Colonic mucosa (tissue), 4 donors: ENCODE measurements around the gene P3R3URF. TPM values are rescaled to one million over a fixed set of nuclear protein-coding genes. Genes with fewer than 3 reads are reported as not detected.

Source experiments
- DNase-seq: peaks from one replicate; pipeline ENCODE4 v3.0.0-alpha.2; 2020
- H3K27ac ChIP-seq: fragments of 200-600 bp; one replicate; pipeline ENCODE4 v1.8.0; 2021
- H3K27me3 ChIP-seq: fragments of 200-600 bp; one replicate; pipeline ENCODE4 v1.8.0; 2021
- H3K36me3 ChIP-seq: fragments of 200-600 bp; one replicate; pipeline ENCODE4 v1.8.0; 2021
- H3K4me1 ChIP-seq: fragments of 200-600 bp; one replicate; pipeline ENCODE4 v1.8.0; 2021; ENCODE audit warnings: mild to moderate bottlenecking
- H3K4me3 ChIP-seq: fragments of 200-600 bp; one replicate; pipeline ENCODE4 v1.8.0; 2021
- H3K9ac ChIP-seq, 2 donors: one replicate each; pipeline ENCODE4 v1.7.0; 2013; ENCODE audit warnings: control low read depth in 2 of 2, low read depth in 2 of 2, low read length in 2 of 2
- H3K9me3 ChIP-seq: fragments of 200-600 bp; one replicate; pipeline ENCODE4 v1.8.0; 2021
- CTCF ChIP-seq: fragments of 200-600 bp; IDR thresholded peaks from one replicate; pipeline ENCODE4 v1.8.0; 2022; ENCODE audit warnings: antibody characterized with exemption, mild to moderate bottlenecking
- intact Hi-C: fragments of 100-400 bp; cut with DNase I; formaldehyde crosslinking; loops from one replicate; pipeline ENCODE4 v1.14.1; 2022
- total RNA-seq, 2 donors: library from RNA; stranded (reverse); fragmentation: NEBNext Ultra II Directional in 1 of 2; extraction: Animal tissue kit (Norgen Biotek cat#: 25700) in 1 of 2; gene quantifications; one replicate each; pipeline ENCODE4 v1.2.1, GENCODE V29; 2021
- donor health status: healthy.
- donor health status: DM: no; HTN: no; CAD: no.
- donor health status: DM: no; HTN: no; CAD: no.

Gene P3R3URF
- total RNA-seq, 2 donors from 2014 or later = not detected

DNA sequence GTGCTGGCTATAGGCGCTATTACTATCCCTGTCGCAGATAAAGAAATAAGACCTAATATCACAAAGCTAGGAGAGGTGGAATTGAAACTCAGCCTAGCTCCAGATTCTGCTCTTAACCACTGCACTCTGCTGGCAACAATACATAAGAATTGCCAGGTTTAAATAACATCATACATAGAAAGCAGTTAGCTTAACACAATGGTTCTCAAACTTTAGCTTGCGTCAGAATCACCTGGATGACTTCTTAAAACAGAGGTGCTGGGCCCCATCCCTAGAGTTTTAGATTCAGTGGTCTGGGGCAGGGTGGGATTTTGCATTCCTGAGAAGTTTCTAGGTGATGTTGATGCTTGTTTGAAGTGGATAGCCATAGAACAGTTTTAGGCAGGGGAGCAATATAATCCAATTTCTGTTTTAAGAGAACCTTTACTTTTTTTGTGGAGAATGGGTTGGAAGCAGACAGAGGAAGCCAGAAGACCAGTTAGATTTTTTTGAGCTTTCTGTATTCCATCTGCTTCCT lies 23.0 kb upstream of the P3R3URF start:
- H3K4me3 ChIP-seq = peak overlapping the region; percentile 61
- no peak for DNase-seq
- H3K27me3 ChIP-seq = no peaks in the 10 kb centered on the region
- H3K9ac ChIP-seq = no peak overlapping the region
- intact Hi-C loops = no loop called here
- H3K4me1 ChIP-seq = peaks cover 11% of the 10 kb centered on the region
- TF ChIP-seq CTCF = no peak
- H3K9me3 ChIP-seq = no peaks in the 10 kb centered on the region
- H3K27ac ChIP-seq = no peak overlapping the region
- H3K36me3 ChIP-seq = no peaks in the 10 kb centered on the region

GRCh38 chr1:46197964-46198811 lies 21.9 kb upstream of the P3R3URF start, which contains the start of gene POMGNT1:
POMGNT1 (minus strand) TSS chr1:46198434; CDS start chr1:46197821, 613 bp downstream.
- no peak for TF ChIP-seq CTCF
- peak; percentile 74 for DNase-seq
- H3K36me3 ChIP-seq = no peaks in the 10 kb centered on the region
- intact Hi-C loops = no loop called here
- no peaks in the 10 kb centered on the region for H3K27me3 ChIP-seq
- H3K4me1 ChIP-seq = peaks cover 11% of the 10 kb centered on the region
- H3K4me3 ChIP-seq = peak within 1 kb of the TSS; percentile 61
- H3K27ac ChIP-seq = peak within 1 kb of the TSS; percentile 65
- no peaks in the 10 kb centered on the region for H3K9me3 ChIP-seq
- peak within 1 kb of the TSS; percentile 85 to 86 for H3K9ac ChIP-seq

DNA sequence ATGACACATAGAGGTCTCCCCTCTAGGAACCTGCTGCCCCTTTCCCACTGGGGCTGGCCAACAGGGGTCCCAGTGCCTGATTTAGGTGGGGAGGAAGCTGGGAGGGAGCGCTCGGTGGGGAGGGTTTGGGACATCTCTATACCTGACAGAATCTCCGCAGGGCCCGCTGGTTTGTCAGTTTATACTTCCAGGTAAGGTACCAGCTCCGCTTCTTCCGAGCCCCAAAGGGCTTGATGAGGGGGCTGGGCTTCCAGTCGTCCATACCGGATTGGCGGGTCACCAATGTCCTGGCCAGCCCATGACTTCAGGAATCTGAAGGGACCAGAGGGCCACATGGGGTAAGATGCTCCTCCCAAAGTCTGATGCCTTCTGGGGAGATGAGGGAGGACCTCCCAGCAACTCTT lies 21.3 kb upstream of the P3R3URF start:
- Histone ChIP-seq H3K9me3 (no peaks in the 10 kb centered on the region), H3K4me1 (peaks cover 11% of the 10 kb centered on the region), H3K27ac (peak overlapping the region; percentile 54), H3K9ac (peak overlapping the region; percentile 82 to 85), H3K27me3 (no peaks in the 10 kb centered on the region), H3K4me3 (peak overlapping the region; percentile 61), H3K36me3 (peaks cover 2% of the 10 kb centered on the region)
- no peak for TF ChIP-seq CTCF
- no peak for DNase-seq
- intact Hi-C loops = no loop called here

DNA sequence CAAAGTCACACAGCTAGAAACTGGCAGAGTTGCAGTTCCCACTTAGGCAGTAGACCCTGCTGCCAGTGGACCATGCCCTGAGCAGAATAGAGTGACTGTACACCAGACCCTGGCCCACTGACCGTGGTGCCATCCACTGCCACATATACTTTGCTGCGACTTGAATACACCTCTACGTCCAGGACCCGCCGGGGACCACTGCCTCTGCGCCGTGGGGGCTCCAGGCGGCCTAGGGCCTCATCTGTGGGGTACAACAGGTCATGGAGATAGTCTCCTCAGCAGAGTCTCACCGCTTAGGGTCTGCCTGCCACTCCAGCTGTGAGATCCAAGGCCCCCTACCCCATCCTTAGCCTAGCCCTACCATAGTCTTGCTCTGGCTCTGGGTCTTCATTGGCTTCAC lies 20.3 kb upstream of the P3R3URF start:
- intact Hi-C loops = no loop called here
- Histone ChIP-seq H3K9ac (no peak overlapping the region), H3K27ac (no peak overlapping the region), H3K4me3 (no peak overlapping the region), H3K36me3 (peaks cover 5% of the 10 kb centered on the region), H3K4me1 (peaks cover 11% of the 10 kb centered on the region), H3K27me3 (no peaks in the 10 kb centered on the region), H3K9me3 (no peaks in the 10 kb centered on the region)
- TF ChIP-seq CTCF = no peak
- DNase-seq = no peak

GRCh38 chr1:46194641-46195193 lies 18.4 kb upstream of the P3R3URF start:
- intact Hi-C loops = no loop called here
- no peak overlapping the region for H3K9ac ChIP-seq
- no peaks in the 10 kb centered on the region for H3K27me3 ChIP-seq
- no peak overlapping the region for H3K27ac ChIP-seq
- H3K4me3 ChIP-seq = no peak overlapping the region
- DNase-seq = no peak
- peaks cover 11% of the 10 kb centered on the region for H3K4me1 ChIP-seq
- no peak for TF ChIP-seq CTCF
- H3K9me3 ChIP-seq = no peaks in the 10 kb centered on the region
- peaks cover 5% of the 10 kb centered on the region for H3K36me3 ChIP-seq
